SK-N-SH (cell line): ENCODE measurements around the gene PDLIM5. TPM values are rescaled to one million over a fixed set of nuclear protein-coding genes. Genes with fewer than 3 reads are reported as not detected.

Experiments
- CTCF ChIA-PET: fragments of 300-600, 350-600 bp; formaldehyde crosslinking; extraction: SDS; loops from one replicate; lab custom pipeline; 2021; lab: Yijun Ruan, JAX
- POLR2A ChIA-PET: fragments of 350-600 bp; sonication (Branson Sonifier 250); formaldehyde crosslinking; extraction: SDS; loops from one replicate; lab custom pipeline; 2020; ENCODE audit warnings: antibody characterized with exemption, inconsistent platforms; lab: Yijun Ruan, JAX
- DNase-seq: peaks from one replicate; pipeline ENCODE4 v3.0.0; 2012
- H2AFZ ChIP-seq: fragments of 200-600 bp; sonication (generic); 2 replicates; pipeline ENCODE4 v1.8.1; 2016; ENCODE audit warnings: antibody characterized with exemption, mild to moderate bottlenecking, low read depth
- H3F3A ChIP-seq: fragments of 200-600 bp; sonication (generic); replicated peaks from 2 replicates; pipeline ENCODE3; 2016; ENCODE audit warnings: antibody characterized with exemption, mild to moderate bottlenecking; ENCODE audit not compliant: insufficient read depth
- H3K27ac ChIP-seq, 2 experiments: fragments of 200-500 bp in 1 of 2; fragments of 200-600 bp in 1 of 2; sonication (Bioruptor generic) in 1 of 2; sonication (generic), shearing (Covaris generic) in 1 of 2; 2 replicates each; pipeline versions ENCODE4 v1.5.1 to v1.6.1; 2014 to 2016; ENCODE audit warnings: low read depth in 2 of 2, inconsistent platforms in 1 of 2, low read length in 1 of 2, mild to moderate bottlenecking in 1 of 2, mixed read lengths in 1 of 2
- H3K27me3 ChIP-seq: fragments of 200-600 bp; sonication (generic), shearing (Covaris generic); 2 replicates; pipeline ENCODE4 v1.6.1; 2016; ENCODE audit warnings: mixed run types; ENCODE audit not compliant: insufficient read depth
- H3K36me3 ChIP-seq, 2 experiments: fragments of 200-500 bp in 1 of 2; fragments of 200-600 bp in 1 of 2; sonication (Bioruptor generic) in 1 of 2; sonication (generic) in 1 of 2; replicated peaks in 1 of 2; 2 replicates each; pipeline versions ENCODE3 to v1.5.1; 2014 to 2016; ENCODE audit warnings: low read length in 1 of 2, mild to moderate bottlenecking in 1 of 2; ENCODE audit not compliant: insufficient read depth in 2 of 2, control insufficient read depth in 1 of 2
- H3K4me1 ChIP-seq, 2 experiments: fragments of 200-500 bp in 1 of 2; fragments of 200-600 bp in 1 of 2; sonication (Bioruptor generic) in 1 of 2; sonication (generic), shearing (Covaris generic) in 1 of 2; 2 replicates each; pipeline versions ENCODE4 v1.5.1 to v1.6.1; 2014 to 2016; ENCODE audit warnings: low read depth in 1 of 2, low read length in 1 of 2, mixed run types in 1 of 2; ENCODE audit not compliant: insufficient read depth in 2 of 2, control insufficient read depth in 1 of 2
- H3K4me2 ChIP-seq: fragments of 200-600 bp; sonication (generic), shearing (Covaris generic); 2 replicates; pipeline ENCODE4 v1.6.1; 2017; ENCODE audit warnings: mixed run types
- H3K4me3 ChIP-seq, 2 experiments: fragments of 200-500 bp in 1 of 2; fragments of 200-600 bp in 1 of 2; sonication (Bioruptor generic) in 1 of 2; sonication (generic), shearing (Covaris generic) in 1 of 2; 2 replicates each; pipeline versions ENCODE4 v1.5.1 to v1.8.1; 2014 to 2016; ENCODE audit warnings: low read depth in 2 of 2, inconsistent platforms in 1 of 2, low read length in 1 of 2, mild to moderate bottlenecking in 1 of 2, mixed read lengths in 1 of 2, moderate library complexity in 1 of 2
- H3K79me2 ChIP-seq: fragments of 200-600 bp; sonication (generic); 2 replicates; pipeline ENCODE4 v1.8.1; 2017; ENCODE audit warnings: mild to moderate bottlenecking; ENCODE audit not compliant: insufficient read depth
- H3K9ac ChIP-seq: fragments of 200-600 bp; sonication (generic); 2 replicates; pipeline ENCODE4 v1.6.1; 2017; ENCODE audit warnings: mixed run types
- H3K9me2 ChIP-seq: fragments of 200-600 bp; sonication (generic); 2 replicates; pipeline ENCODE4 v1.6.1; 2017; ENCODE audit warnings: mixed run types
- H3K9me3 ChIP-seq: fragments of 200-600 bp; sonication (generic); 2 replicates; pipeline ENCODE4 v1.6.1; 2017; ENCODE audit warnings: mixed run types, mild to moderate bottlenecking, moderate library complexity
- H4K20me1 ChIP-seq: fragments of 200-600 bp; sonication (generic); 2 replicates; pipeline ENCODE4 v1.6.1; 2017; ENCODE audit warnings: mild to moderate bottlenecking, mixed run types; ENCODE audit not compliant: insufficient read depth
- CHD2 ChIP-seq: fragments of 150-350 bp; IDR thresholded peaks from 2 replicates; pipeline ENCODE4 v1.6.1; 2018; ENCODE audit warnings: low read length; ENCODE audit not compliant: partially characterized antibody
- FOSL2 ChIP-seq: IDR thresholded peaks from 2 replicates; pipeline ENCODE4 v1.4.0; 2012; ENCODE audit warnings: low read depth, mild to moderate bottlenecking, moderate library complexity, borderline replicate concordance
- GATA2 ChIP-seq: sonication (generic); formaldehyde crosslinking; IDR thresholded peaks from 2 replicates; pipeline ENCODE4 v1.5.0; 2020; ENCODE audit warnings: mild to moderate bottlenecking, missing genetic modification reagents
- IRF3 ChIP-seq: fragments of 150-350 bp; IDR thresholded peaks from 2 replicates; pipeline ENCODE4 v1.6.1; 2016; ENCODE audit warnings: mild to moderate bottlenecking, low read depth, low read length
- JUND ChIP-seq: IDR thresholded peaks from 2 replicates; pipeline ENCODE4 v1.4.0; 2012
- MEF2A ChIP-seq: IDR thresholded peaks from 2 replicates; pipeline ENCODE4 v1.4.0; 2012; ENCODE audit warnings: low read depth, borderline replicate concordance
- NRF1 ChIP-seq: IDR thresholded peaks from 2 replicates; pipeline ENCODE4 v1.6.1; 2012; ENCODE audit warnings: low read depth, mild to moderate bottlenecking, low read length
- POLR2AphosphoS5 ChIP-seq: IDR thresholded peaks from 2 replicates; pipeline ENCODE4 v1.6.1; 2012; ENCODE audit warnings: low read depth, low read length
- RAD21 ChIP-seq: IDR thresholded peaks from 2 replicates; pipeline ENCODE4 v1.6.1; 2012; ENCODE audit warnings: mild to moderate bottlenecking, low read length
- RXRA ChIP-seq: IDR thresholded peaks from 2 replicates; pipeline ENCODE4 v1.4.0; 2012; ENCODE audit warnings: low read depth, mild to moderate bottlenecking, borderline replicate concordance
- SIN3A ChIP-seq: IDR thresholded peaks from 2 replicates; pipeline ENCODE4 v1.6.1; 2012; ENCODE audit warnings: low read depth, mild to moderate bottlenecking, low read length, moderate library complexity, borderline replicate concordance
- SMC3 ChIP-seq: IDR thresholded peaks from 2 replicates; pipeline ENCODE4 v1.6.1; 2012; ENCODE audit warnings: low read depth, low read length, improper control_type of control experiment
- TEAD4 ChIP-seq: IDR thresholded peaks from 2 replicates; pipeline ENCODE4 v1.4.0; 2012; ENCODE audit warnings: mild to moderate bottlenecking, borderline replicate concordance; ENCODE audit not compliant: insufficient read depth
- USF2 ChIP-seq: fragments of 150-350 bp; IDR thresholded peaks from 2 replicates; pipeline ENCODE4 v1.6.1; 2017; ENCODE audit warnings: antibody characterized with exemption, low read length, low read depth, borderline replicate concordance
- YY1 ChIP-seq: IDR thresholded peaks from 2 replicates; pipeline ENCODE4 v1.4.0; 2012; ENCODE audit warnings: low read depth, mild to moderate bottlenecking
- WGBS: methylation state at CpG from one replicate; pipeline ENCODE4 v1.1.6; 2017; ENCODE audit warnings: low lambda C conversion rate; 5-methylcytosine and 5-hydroxymethylcytosine counted together
- polyA plus RNA-seq, 3 experiments: library from polyadenylated mRNA; depleted of rRNA; stranded (reverse); fragments of >200 nt; gene quantifications; 2 replicates each; pipeline ENCODE4 v1.2.3, GENCODE V29; 2012

PDLIM5 gene
- polyA plus RNA-seq, 1 of the 3 experiments (the other 2 are of a cell fraction), result 36.7 TPM

GRCh38 chr4:94446386-94446785 lies 5.4 kb upstream of the PDLIM5 start:
- no peak for DNase-seq
- ChIA-PET CTCF (no interaction called here), POLR2A (no interaction called here)
- 50% methylated on average over 3 of the region's 3 CpGs for WGBS
- TF ChIP-seq MEF2A (peak; percentile 8; the same call in 1 of the 2 replicates), JUND (0 out of 2 replicates have a peak, but pooled peaks have one; percentile 22), YY1 (peak; percentile 70; the same call in 1 of the 2 replicates), CHD2 (no peak), RAD21 (no peak), FOSL2 (peak; percentile 14; the same call in 1 of the 2 replicates), TEAD4 (no peak)
- H3K36me3 ChIP-seq, result no peaks in the 10 kb centered on the region
- peaks cover 0 to 42% of the 10 kb centered on the region in 2 experiments; a peak in 2 of 4 replicates for H3K4me1 ChIP-seq
- peak overlapping the region in 1 of 2 experiments; percentile 93; a peak in 2 of 4 replicates for H3K27ac ChIP-seq
- H3K4me3 ChIP-seq, result no peak overlapping the region
- H3K9ac ChIP-seq, result peak overlapping the region; percentile 51; the same call in 1 of the 2 replicates
- H3K9me2 ChIP-seq, result no peaks in the 10 kb centered on the region
- peaks cover 45% of the 10 kb centered on the region for H3F3A ChIP-seq
- no peaks in the 10 kb centered on the region for H3K27me3 ChIP-seq
- peak overlapping the region; percentile 53; the same call in 1 of the 2 replicates for H2AFZ ChIP-seq
- H3K4me2 ChIP-seq, result peak overlapping the region; percentile 16; the same call in 1 of the 2 replicates
- H3K9me3 ChIP-seq, result no peaks in the 10 kb centered on the region
- H4K20me1 ChIP-seq, result no peaks in the 10 kb centered on the region
- no peaks in the 10 kb centered on the region for H3K79me2 ChIP-seq

- WGBS, result 74% methylated on average over 3 of the region's 3 CpGs
- Histone ChIP-seq H3K27ac (peak overlapping the region in 1 of 2 experiments; percentile 93; a peak in 2 of 4 replicates), H3K4me2 (no peak overlapping the region), H3F3A (peaks cover 45% of the 10 kb centered on the region), H3K9me3 (no peaks in the 10 kb centered on the region), H3K4me1 (peaks cover under 1 to 42% of the 10 kb centered on the region in 2 experiments; a peak in 3 of 4 replicates), H3K79me2 (peaks cover 12% of the 10 kb centered on the region), H2AFZ (peak overlapping the region; percentile 47), H3K4me3 (no peak overlapping the region), H3K27me3 (no peaks in the 10 kb centered on the region), H4K20me1 (no peaks in the 10 kb centered on the region), H3K9me2 (no peaks in the 10 kb centered on the region), H3K36me3 (no peaks in the 10 kb centered on the region), H3K9ac (no peak overlapping the region)
- CTCF ChIA-PET, result no interaction called here
- TF ChIP-seq IRF3 (no peak), SIN3A (no peak), NRF1 (no peak), RXRA (no peak), RAD21 (no peak), POLR2AphosphoS5 (no peak), SMC3 (no peak), USF2 (no peak), GATA2 (CRISPR knock-in tag) (no peak)
- no peak for DNase-seq
- POLR2A ChIA-PET, result no interaction called here
Measured at GRCh38 chr4:94447754-94448411, 3.9 kb upstream of the PDLIM5 start.
